GM21526 (cell line): ENCODE measurements around the gene CNTNAP1.
"Not testable (repeated sequence)": the region's sequence is repeated elsewhere in the genome, so short reads cannot be mapped to it uniquely, and the experiment has no call there.

ENCODE experiments used
- ATAC-seq: cut with Tn5 transposase; IDR thresholded peaks from one replicate; pipeline ENCODE4 v1.9.1; 2021; ENCODE audit warnings: moderate library complexity; ENCODE audit not compliant: unreplicated experiment, low FRiP score

The CNTNAP1 gene

DNA sequence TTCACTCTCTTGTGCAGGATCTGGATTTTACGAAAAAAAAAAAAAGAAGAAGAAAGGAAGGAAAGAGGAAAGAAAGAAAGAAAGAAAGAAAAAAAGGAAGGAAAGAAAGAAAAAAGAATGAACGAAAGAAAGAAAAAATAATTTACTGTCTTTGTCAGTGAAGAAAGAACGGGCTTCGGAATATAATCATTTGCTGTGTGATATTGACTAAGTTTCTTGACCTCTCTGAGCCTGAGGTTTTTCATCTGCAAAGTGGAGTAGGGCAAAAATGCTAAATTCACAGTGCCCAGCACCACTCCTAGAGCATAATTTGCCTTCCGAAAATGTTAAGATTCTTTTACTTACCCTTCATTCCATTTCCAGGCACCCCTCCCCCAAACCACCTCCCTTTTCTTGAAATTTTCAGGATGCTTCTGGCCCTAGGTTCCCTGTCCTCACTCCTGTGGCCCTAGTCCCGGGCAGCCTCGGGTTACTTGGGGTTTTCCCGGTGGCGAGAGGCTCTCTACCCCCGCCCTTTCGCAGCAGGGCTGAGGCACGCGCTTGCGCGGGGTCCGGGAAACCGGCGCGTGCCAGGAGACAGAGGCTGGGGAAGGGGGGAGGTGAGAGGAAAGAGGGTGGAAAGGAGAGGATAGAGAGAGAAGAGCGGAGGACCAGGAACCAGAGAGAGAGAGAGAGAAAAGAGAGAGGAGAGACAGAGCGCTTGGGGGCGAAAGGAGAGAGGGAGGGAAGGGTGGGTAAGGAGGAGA is at the start of gene CNTNAP1:
TSS of gene CNTNAP1 (plus strand) at position 556 of the 746 bp plus-strand sequence. CDS start 299 bp downstream, outside the sequence.
- no peak for ATAC-seq

GRCh38 chr17:42632949-42633444 is 49.3 kb upstream of the CNTNAP1 start:
- no peak for ATAC-seq

DNA sequence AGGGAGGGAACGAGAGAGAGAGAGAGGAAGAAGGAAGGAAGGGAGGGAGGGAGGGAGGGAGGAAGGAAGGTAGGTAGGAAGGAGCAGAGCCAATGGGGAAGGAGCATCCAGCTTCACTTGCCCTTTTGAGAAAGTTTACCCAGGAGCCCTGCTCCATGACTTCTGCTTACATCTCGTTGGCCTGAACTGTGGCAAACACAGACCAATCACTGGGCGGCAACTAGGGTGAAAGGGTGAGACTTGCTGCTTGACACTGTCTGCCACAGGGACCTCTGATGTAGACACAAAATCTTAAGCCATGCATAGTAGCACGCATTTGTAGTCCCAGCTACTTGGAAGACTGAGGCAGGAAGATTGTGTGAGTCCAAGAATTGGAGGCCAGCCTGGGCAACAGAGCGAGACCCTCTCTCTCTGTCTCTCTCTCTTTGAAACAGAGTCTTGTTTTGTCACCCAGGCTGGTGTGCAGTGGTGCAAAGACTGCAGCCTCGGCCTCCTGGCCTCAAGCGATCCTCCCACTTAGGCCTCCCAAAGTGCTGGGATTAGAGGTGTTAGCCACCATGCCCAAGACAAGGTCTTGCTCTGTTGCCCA is 42.7 kb upstream of the CNTNAP1 start:
- no peak for ATAC-seq

GRCh38 chr17:42640121-42640520 is 42.2 kb upstream of the CNTNAP1 start:
- no peak for ATAC-seq

GRCh38 chr17:42642336-42642735 is 40.0 kb upstream of the CNTNAP1 start:
- ATAC-seq: no peak

GRCh38 chr17:42647778-42648177 is 34.6 kb upstream of the CNTNAP1 start:
- no peak for ATAC-seq

DNA sequence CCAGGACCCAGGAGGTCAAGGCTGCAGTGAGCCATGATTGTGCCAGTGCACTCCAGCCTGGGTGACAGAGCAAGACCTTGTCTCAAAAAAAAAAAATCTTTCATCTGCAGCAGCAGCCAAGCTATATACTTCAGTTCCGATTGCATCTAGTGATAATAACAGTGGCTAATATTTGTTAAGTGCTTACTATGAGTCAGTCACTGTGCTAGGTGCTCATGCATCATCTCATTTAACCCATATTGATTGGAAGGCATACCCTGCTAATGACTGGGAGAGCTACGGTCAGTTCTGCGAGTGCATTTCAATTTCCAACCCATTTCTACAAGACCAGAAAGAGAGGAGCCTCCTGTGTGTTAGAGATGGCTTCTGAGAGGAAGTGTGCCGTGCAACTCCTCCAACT is 30.9 kb upstream of the CNTNAP1 start:
- no peak for ATAC-seq

DNA sequence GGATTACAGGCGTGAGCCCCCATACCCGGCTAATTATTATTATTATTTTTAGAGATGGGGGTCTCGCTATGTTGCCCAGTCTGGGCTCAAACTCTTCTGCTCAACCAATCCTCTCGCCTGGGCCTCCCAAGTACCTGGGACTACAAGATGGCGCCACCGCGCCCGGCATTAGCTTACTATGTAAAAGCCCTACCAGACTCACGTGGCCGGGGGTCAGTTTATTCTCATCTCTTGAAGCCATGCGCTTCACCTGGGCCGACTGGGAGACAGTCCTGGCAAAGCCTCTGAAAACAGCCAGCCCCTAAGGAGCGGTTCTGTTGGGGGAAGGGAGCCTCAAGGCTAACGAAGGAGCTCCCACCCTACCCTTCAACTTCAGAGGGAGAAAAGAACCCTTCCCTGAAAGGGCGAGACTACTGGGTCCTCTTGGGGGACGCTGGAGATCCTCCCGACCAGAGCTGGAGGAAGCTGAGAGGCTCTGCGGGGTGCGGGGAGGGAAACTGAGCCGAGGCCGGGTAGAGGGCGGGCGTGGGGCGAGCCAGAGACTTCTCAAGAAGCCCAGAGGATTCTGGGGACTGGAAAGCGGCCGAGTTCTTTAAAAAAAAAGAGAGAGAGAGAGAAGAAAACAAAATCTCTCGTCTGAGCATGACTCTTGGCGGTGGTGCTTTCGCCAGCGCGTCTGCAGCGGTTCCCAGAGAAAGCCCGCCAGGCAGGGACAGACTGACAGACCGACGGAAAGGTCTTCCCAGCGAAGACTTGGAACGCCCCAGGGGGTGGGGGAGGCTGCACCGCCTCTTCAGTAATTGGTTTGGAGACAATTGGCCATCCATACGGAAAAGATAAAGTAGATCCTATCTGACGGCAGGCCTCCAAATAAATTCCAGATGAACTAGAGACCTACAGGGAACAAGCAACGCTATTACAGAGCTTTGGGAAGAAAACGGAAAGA is 28.9 kb upstream of the CNTNAP1 start:
- ATAC-seq: no peak

GRCh38 chr17:42655528-42655927 is 26.8 kb upstream of the CNTNAP1 start:
- no peak for ATAC-seq

GRCh38 chr17:42657824-42658588 is 24.3 kb upstream of the CNTNAP1 start:
- no peak for ATAC-seq

GRCh38 chr17:42659079-42659931 is 23.0 kb upstream of the CNTNAP1 start, which contains the start of gene TUBG2:
Gene TUBG2 (plus strand): TSS chr17:42659284. CDS start chr17:42659504, 220 bp downstream.
- ATAC-seq: no peak

GRCh38 chr17:42659932-42660274 is 22.4 kb upstream of the CNTNAP1 start:
- not testable (repeated sequence) for ATAC-seq

DNA sequence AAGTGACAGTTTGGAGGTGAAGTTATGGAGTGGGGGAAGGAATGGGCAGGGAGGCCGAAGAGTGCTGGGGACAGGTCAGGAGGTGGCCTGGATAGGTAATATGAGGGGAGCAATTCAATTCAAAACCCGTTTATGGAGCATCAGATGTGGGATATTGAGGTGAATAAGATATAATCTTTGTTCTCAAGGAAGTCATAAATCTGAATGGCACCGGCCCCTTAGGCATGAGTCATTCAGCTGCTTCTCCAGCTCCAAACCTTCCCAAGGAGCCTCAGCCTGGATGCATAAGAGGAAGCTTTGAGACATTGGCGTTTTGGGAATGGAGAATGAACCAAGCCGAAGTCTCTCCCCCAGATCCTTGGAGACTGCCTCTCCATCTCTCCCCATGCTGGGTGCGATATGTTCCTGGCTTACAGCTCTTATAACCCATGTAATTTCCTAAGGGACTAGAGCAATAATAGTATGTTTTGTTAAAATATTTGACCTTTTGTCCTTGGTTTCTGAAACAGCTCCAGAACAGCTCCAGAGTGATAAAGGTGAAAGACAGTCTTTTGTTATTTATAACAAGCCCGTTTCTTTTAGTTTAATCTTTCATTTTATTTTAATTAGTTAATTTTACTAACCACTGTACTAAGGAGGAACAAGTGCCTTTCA is 21.5 kb upstream of the CNTNAP1 start:
- ATAC-seq: no peak

DNA sequence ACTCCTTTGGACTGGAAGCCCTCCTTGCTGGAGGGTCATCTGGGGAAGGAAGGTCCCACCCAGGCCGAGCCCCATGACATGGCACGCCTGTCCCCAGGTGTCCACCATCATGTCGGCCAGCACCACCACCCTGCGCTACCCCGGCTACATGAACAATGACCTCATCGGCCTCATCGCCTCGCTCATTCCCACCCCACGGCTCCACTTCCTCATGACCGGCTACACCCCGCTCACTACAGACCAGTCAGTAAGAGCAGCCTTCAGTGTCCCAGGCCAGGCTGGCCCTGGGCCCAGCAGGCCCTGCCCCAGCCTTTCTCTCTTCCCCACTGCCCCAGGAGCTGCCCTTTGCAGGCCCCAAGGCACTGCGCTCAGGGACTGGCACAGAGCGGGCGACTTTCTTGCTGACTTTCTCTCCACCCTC is 16.7 kb upstream of the CNTNAP1 start:
- ATAC-seq: no peak

DNA sequence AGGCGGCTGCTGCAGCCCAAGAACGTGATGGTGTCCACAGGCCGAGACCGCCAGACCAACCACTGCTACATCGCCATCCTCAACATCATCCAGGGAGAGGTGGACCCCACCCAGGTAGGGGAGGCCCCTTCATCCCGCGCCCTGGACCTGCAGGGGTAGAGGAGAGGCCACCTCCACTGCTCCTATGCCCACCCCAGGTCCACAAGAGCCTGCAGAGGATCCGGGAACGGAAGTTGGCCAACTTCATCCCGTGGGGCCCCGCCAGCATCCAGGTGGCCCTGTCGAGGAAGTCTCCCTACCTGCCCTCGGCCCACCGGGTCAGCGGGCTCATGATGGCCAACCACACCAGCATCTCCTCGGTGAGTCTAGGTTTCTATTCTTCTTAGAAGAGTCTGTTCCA is 16.2 kb upstream of the CNTNAP1 start:
- ATAC-seq: not testable (repeated sequence)

- ATAC-seq: no peak
Observed at GRCh38 chr17:42667088-42667951, 15.0 kb upstream of the CNTNAP1 start.

GRCh38 chr17:42669705-42669976 is 12.7 kb upstream of the CNTNAP1 start:
- no peak for ATAC-seq
